SK-N-SH (cell line): Measurements from ENCODE around the gene CCDC106.

Experiments used
- GATA2 ChIP-seq: sonication (generic); formaldehyde crosslinking; IDR thresholded peaks from 2 replicates; pipeline ENCODE4 v1.5.0; 2020; ENCODE audit warnings: mild to moderate bottlenecking, missing genetic modification reagents
- MEF2A ChIP-seq: IDR thresholded peaks from 2 replicates; pipeline ENCODE4 v1.4.0; 2012; ENCODE audit warnings: low read depth, borderline replicate concordance
- NRF1 ChIP-seq: IDR thresholded peaks from 2 replicates; pipeline ENCODE4 v1.6.1; 2012; ENCODE audit warnings: low read depth, mild to moderate bottlenecking, low read length
- TAF1 ChIP-seq: IDR thresholded peaks from 2 replicates; pipeline ENCODE4 v1.6.1; 2012; ENCODE audit warnings: low read depth, mild to moderate bottlenecking, low read length, moderate library complexity, borderline replicate concordance
- YY1 ChIP-seq: IDR thresholded peaks from 2 replicates; pipeline ENCODE4 v1.4.0; 2012; ENCODE audit warnings: low read depth, mild to moderate bottlenecking
- TF ChIP-seq, protein P1 (sequence below): fragments of 200-600 bp; sonication (generic); IDR thresholded peaks from 2 replicates; pipeline ENCODE4 v1.6.1; 2017; ENCODE audit warnings: antibody characterized with exemption, mild to moderate bottlenecking, moderate library complexity

- TF ChIP-seq GATA2 (CRISPR knock-in tag): no peak
- TF ChIP-seq, protein P1, sequence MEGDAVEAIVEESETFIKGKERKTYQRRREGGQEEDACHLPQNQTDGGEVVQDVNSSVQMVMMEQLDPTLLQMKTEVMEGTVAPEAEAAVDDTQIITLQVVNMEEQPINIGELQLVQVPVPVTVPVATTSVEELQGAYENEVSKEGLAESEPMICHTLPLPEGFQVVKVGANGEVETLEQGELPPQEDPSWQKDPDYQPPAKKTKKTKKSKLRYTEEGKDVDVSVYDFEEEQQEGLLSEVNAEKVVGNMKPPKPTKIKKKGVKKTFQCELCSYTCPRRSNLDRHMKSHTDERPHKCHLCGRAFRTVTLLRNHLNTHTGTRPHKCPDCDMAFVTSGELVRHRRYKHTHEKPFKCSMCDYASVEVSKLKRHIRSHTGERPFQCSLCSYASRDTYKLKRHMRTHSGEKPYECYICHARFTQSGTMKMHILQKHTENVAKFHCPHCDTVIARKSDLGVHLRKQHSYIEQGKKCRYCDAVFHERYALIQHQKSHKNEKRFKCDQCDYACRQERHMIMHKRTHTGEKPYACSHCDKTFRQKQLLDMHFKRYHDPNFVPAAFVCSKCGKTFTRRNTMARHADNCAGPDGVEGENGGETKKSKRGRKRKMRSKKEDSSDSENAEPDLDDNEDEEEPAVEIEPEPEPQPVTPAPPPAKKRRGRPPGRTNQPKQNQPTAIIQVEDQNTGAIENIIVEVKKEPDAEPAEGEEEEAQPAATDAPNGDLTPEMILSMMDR: no peak
- TF ChIP-seq TAF1: no peak
- no peak for TF ChIP-seq MEF2A
- TF ChIP-seq YY1: no peak
- no peak for TF ChIP-seq NRF1
These were observed 26.4 kb downstream of the CCDC106 start for GRCh38 chr19:55674459-55674840.
